Naive thymus-derived CD8-positive, alpha-beta T cell (primary cell): ENCODE measurements around the gene ANKRD39. TPM values are rescaled to one million over a fixed set of nuclear protein-coding genes. Genes with fewer than 3 reads are reported as not detected.
"Not testable (repeated sequence)": the region's sequence is repeated elsewhere in the genome, so short reads cannot be mapped to it uniquely, and the experiment has no call there.

ENCODE experiments used
- ATAC-seq, 2 donors: fragments of 150-1000 bp; cut with Tn5 transposase in 1 of 2; sonication (Bioruptor Pico), chemical (Tn5 transposase) in 1 of 2; 1 replicate in 1 of 2; 2 replicates in 1 of 2; pipeline ENCODE4 v1.10.0; 2021; ENCODE audit warnings: mild to moderate bottlenecking in 2 of 2, moderate library complexity in 2 of 2
- POLR2A ChIA-PET: fragments of 350-600 bp; sonication (Branson Sonifier 250); formaldehyde crosslinking; loops from one replicate; lab custom pipeline; 2021; ENCODE audit warnings: antibody characterized with exemption; lab: Charles Lee
- DNase-seq, 10 donors: peaks; one replicate each; pipeline versions ENCODE4 v3.0.0 to v3.0.0-alpha.2; 2020 to 2022
- H3K27ac Mint-ChIP-seq, 10 donors: one replicate each; pipeline ENCODE4 v1.8.0; 2020 to 2022; ENCODE audit warnings: mild to moderate bottlenecking in 10 of 10, mixed read lengths in 10 of 10, moderate library complexity in 4 of 10, inconsistent platforms in 1 of 10
- H3K27me3 Mint-ChIP-seq, 5 donors: one replicate each; pipeline ENCODE4 v1.8.0; 2021 to 2022; ENCODE audit warnings: mixed read lengths in 5 of 5
- H3K36me3 Mint-ChIP-seq, 3 donors: one replicate each; pipeline ENCODE4 v1.8.0; 2020 to 2022; ENCODE audit warnings: mixed read lengths in 3 of 3, mild to moderate bottlenecking in 2 of 3, inconsistent platforms in 1 of 3
- H3K4me1 Mint-ChIP-seq, 4 donors: one replicate each; pipeline ENCODE4 v1.8.0; 2021 to 2022; ENCODE audit warnings: mixed read lengths in 4 of 4
- H3K4me3 Mint-ChIP-seq, 10 donors: one replicate each; pipeline ENCODE4 v1.8.0; 2020 to 2022; ENCODE audit warnings: mild to moderate bottlenecking in 10 of 10, mixed read lengths in 10 of 10, moderate library complexity in 6 of 10, inconsistent platforms in 1 of 10
- H3K9me3 Mint-ChIP-seq, 9 donors: one replicate each; pipeline ENCODE4 v1.8.0; 2020 to 2022; ENCODE audit warnings: mixed read lengths in 9 of 9, mild to moderate bottlenecking in 3 of 9, inconsistent platforms in 1 of 9, moderate library complexity in 1 of 9
- polyA plus RNA-seq, 3 donors: library from polyadenylated mRNA; unstranded; fragments of 300-500 nt; fragmentation: Illumina TruSeq; gene quantifications; one replicate each; pipeline ENCODE4 v1.2.3, GENCODE V29; 2021
- total RNA-seq, 8 experiments: library from RNA in 2 of 8; stranded (reverse) in 2 of 8; gene quantifications; one replicate each; pipeline ENCODE4 v1.2.3 and lab custom pipeline; 2021 to 2026

Gene ANKRD39
- total and polyA plus RNA-seq, 5 experiments from 2014 or later, result 12.2 to 18.7 (median 14.2) TPM

GRCh38 chr2:96809951-96810782 is 47.6 kb downstream of the ANKRD39 start:
- POLR2A ChIA-PET, result no interaction called here
- DNase-seq (peak in 1 of 10 donors; percentile 32), ATAC-seq (no peak)
- Mint-ChIP-seq H3K36me3 (peaks cover 0 to 8% (median 0%) of the 10 kb centered on the region in 3 donors), H3K9me3 (no peaks in the 10 kb centered on the region), H3K27ac (peak overlapping the region in 8 of 10 donors; percentile 3 to 79 (median 26)), H3K27me3 (no peaks in the 10 kb centered on the region), H3K4me1 (peaks cover 10 to 35% (median 24%) of the 10 kb centered on the region in 4 donors), H3K4me3 (no peak overlapping the region)

- Mint-ChIP-seq H3K4me1 (peaks cover 9 to 33% (median 21%) of the 10 kb centered on the region in 4 donors), H3K27me3 (no peaks in the 10 kb centered on the region), H3K27ac (peak overlapping the region in 6 of 10 donors; percentile 21 to 85 (median 40)), H3K9me3 (no peaks in the 10 kb centered on the region), H3K4me3 (no peak overlapping the region), H3K36me3 (peaks cover 0 to 8% (median 0%) of the 10 kb centered on the region in 3 donors)
- POLR2A ChIA-PET, result no interaction called here
- ATAC-seq, result no peak
- peak in 1 of 10 donors; percentile 52 for DNase-seq
Measured at GRCh38 chr2:96809216-96809882, 48.5 kb downstream of the ANKRD39 start.

- Mint-ChIP-seq H3K9me3 (no peaks in the 10 kb centered on the region), H3K4me1 (peaks cover 9 to 33% (median 21%) of the 10 kb centered on the region in 4 donors), H3K27me3 (no peaks in the 10 kb centered on the region), H3K36me3 (peaks cover 0 to 8% (median 0%) of the 10 kb centered on the region in 3 donors), H3K4me3 (peak overlapping the region in 2 of 10 donors; percentile 38 to 44), H3K27ac (peak overlapping the region in 9 of 10 donors; percentile 31 to 91 (median 71))
- ATAC-seq, result no peak
- POLR2A ChIA-PET, result interaction anchor here (0.8 kb wide), 1 partner anchor 13 kb away, joined by 5 read pairs; no protein-coding TSS in a partner anchor
- peak in 1 of 10 donors; percentile 15 for DNase-seq
Measured at GRCh38 chr2:96808176-96808837, 49.5 kb downstream of the ANKRD39 start.

GRCh38 chr2:96807127-96807471 is 50.7 kb downstream of the ANKRD39 start:
- H3K27me3 Mint-ChIP-seq, result no peaks in the 10 kb centered on the region
- ATAC-seq, result no peak
- H3K27ac Mint-ChIP-seq, result peak overlapping the region; percentile 84 to 98 (median 94)
- DNase-seq, result peak in 1 of 10 donors; percentile 38
- no peaks in the 10 kb centered on the region for H3K9me3 Mint-ChIP-seq
- POLR2A ChIA-PET, result interaction anchor here (0.6 to 1.6 kb wide), 6 partner anchors 8 to 156 kb away, joined by 3 to 11 read pairs (median 3); partner anchors contain the start of genes CNNM3 and CNNM4
- peaks cover 0 to 8% (median 2%) of the 10 kb centered on the region in 3 donors for H3K36me3 Mint-ChIP-seq
- peak overlapping the region in 9 of 10 donors; percentile 52 to 86 (median 76) for H3K4me3 Mint-ChIP-seq
- H3K4me1 Mint-ChIP-seq, result peaks cover 3 to 26% (median 15%) of the 10 kb centered on the region in 4 donors

GRCh38 chr2:96806468-96807126 is 51.2 kb downstream of the ANKRD39 start:
- POLR2A ChIA-PET, result interaction anchor here (0.6 to 1.6 kb wide), 8 partner anchors 9 to 314 kb away, joined by 3 to 11 read pairs (median 4); partner anchors contain the start of genes CNNM3 and CNNM4
- H3K27ac Mint-ChIP-seq, result peak overlapping the region; percentile 84 to 98 (median 94)
- peak in 8 of 10 donors; percentile 17 to 62 (median 52) for DNase-seq
- no peaks in the 10 kb centered on the region for H3K9me3 Mint-ChIP-seq
- H3K4me1 Mint-ChIP-seq, result peaks cover 3 to 26% (median 15%) of the 10 kb centered on the region in 4 donors
- ATAC-seq, result peak; percentile 87 to 93
- H3K4me3 Mint-ChIP-seq, result peak overlapping the region; percentile 52 to 86 (median 75)
- H3K36me3 Mint-ChIP-seq, result peaks cover 0 to 8% (median 2%) of the 10 kb centered on the region in 3 donors
- no peaks in the 10 kb centered on the region for H3K27me3 Mint-ChIP-seq

- Mint-ChIP-seq H3K4me3 (peak overlapping the region in 2 of 10 donors; percentile 66 to 74), H3K27ac (peak overlapping the region in 8 of 10 donors; percentile 84 to 98 (median 94)), H3K4me1 (peaks cover 3 to 26% (median 15%) of the 10 kb centered on the region in 4 donors)
- peak in 1 of 10 donors; percentile 15 for DNase-seq
- H3K36me3 Mint-ChIP-seq, ATAC-seq, H3K9me3 Mint-ChIP-seq, H3K27me3 Mint-ChIP-seq: not testable (repeated sequence)
- POLR2A ChIA-PET, result interaction anchor here (0.7 to 1.6 kb wide), 7 partner anchors 9 to 313 kb away, joined by 3 to 11 read pairs (median 4); partner anchors contain the start of genes CNNM3 and CNNM4
Measured at GRCh38 chr2:96805946-96806345, 51.9 kb downstream of the ANKRD39 start.

- POLR2A ChIA-PET, result no interaction called here
- ATAC-seq (no peak), DNase-seq (no peak)
- H3K9me3 Mint-ChIP-seq, result no peaks in the 10 kb centered on the region
- peak overlapping the region in 2 of 10 donors; percentile 37 to 40 for H3K27ac Mint-ChIP-seq
- H3K36me3 Mint-ChIP-seq, result peaks cover 0 to 6% (median 2%) of the 10 kb centered on the region in 3 donors
- H3K27me3 Mint-ChIP-seq, result no peaks in the 10 kb centered on the region
- H3K4me1 Mint-ChIP-seq, result peaks cover 3 to 26% (median 15%) of the 10 kb centered on the region in 4 donors
- H3K4me3 Mint-ChIP-seq, result no peak overlapping the region
Measured at GRCh38 chr2:96804986-96805385, 52.8 kb downstream of the ANKRD39 start.

- H3K4me1 Mint-ChIP-seq, result peaks cover 3 to 18% (median 13%) of the 10 kb centered on the region in 4 donors
- H3K36me3 Mint-ChIP-seq, result peaks cover 0 to 14% (median 2%) of the 10 kb centered on the region in 3 donors
- H3K27ac Mint-ChIP-seq, result peak overlapping the region in 1 of 10 donors; percentile 6
- ATAC-seq (no peak), DNase-seq (no peak)
- no peaks in the 10 kb centered on the region for H3K27me3 Mint-ChIP-seq
- no peaks in the 10 kb centered on the region for H3K9me3 Mint-ChIP-seq
- H3K4me3 Mint-ChIP-seq, result no peak overlapping the region
- POLR2A ChIA-PET, result interaction anchor here (0.5 kb wide), 1 partner anchor 62 kb away, joined by 4 read pairs; no protein-coding TSS in a partner anchor
Measured at GRCh38 chr2:96802721-96803120, 55.1 kb downstream of the ANKRD39 start.

- ATAC-seq (no peak), DNase-seq (no peak)
- no peak overlapping the region for H3K4me3 Mint-ChIP-seq
- POLR2A ChIA-PET, result interaction anchor here (0.5 kb wide), 1 partner anchor 61 kb away, joined by 4 read pairs; no protein-coding TSS in a partner anchor
- H3K9me3 Mint-ChIP-seq, result no peaks in the 10 kb centered on the region
- no peak overlapping the region for H3K27ac Mint-ChIP-seq
- H3K36me3 Mint-ChIP-seq, result peaks cover 0 to 16% (median 2%) of the 10 kb centered on the region in 3 donors
- peaks cover 3 to 12% (median 10%) of the 10 kb centered on the region in 4 donors for H3K4me1 Mint-ChIP-seq
- no peaks in the 10 kb centered on the region for H3K27me3 Mint-ChIP-seq
Measured at GRCh38 chr2:96801786-96802595, 55.8 kb downstream of the ANKRD39 start.

- POLR2A ChIA-PET, result interaction anchor here (0.5 to 1.9 kb wide), 5 partner anchors 10 to 264 kb away, joined by 3 to 5 read pairs (median 3); partner anchors contain the start of gene CNNM3
- DNase-seq (peak; percentile 35 to 82 (median 64)), ATAC-seq (peak; percentile 99)
- Mint-ChIP-seq H3K36me3 (peaks cover 0 to 20% (median 2%) of the 10 kb centered on the region in 3 donors), H3K4me3 (no peak overlapping the region), H3K27me3 (no peaks in the 10 kb centered on the region), H3K27ac (no peak overlapping the region), H3K4me1 (peaks cover 0 to 4% (median 3%) of the 10 kb centered on the region in 4 donors), H3K9me3 (no peaks in the 10 kb centered on the region)
Measured at GRCh38 chr2:96801005-96801785, 56.6 kb downstream of the ANKRD39 start.
